Measurements from ENCODE around the gene KCNQ1. TPM values are rescaled to one million over a fixed set of nuclear protein-coding genes. Genes with fewer than 3 reads are reported as not detected.

KCNQ1 gene
- total and polyA plus RNA-seq, 2 of the 13 experiments (the other 11 are each of a cell fraction or from before 2014, with no cell fraction given), result 0.02 to 0.08 TPM

DNA sequence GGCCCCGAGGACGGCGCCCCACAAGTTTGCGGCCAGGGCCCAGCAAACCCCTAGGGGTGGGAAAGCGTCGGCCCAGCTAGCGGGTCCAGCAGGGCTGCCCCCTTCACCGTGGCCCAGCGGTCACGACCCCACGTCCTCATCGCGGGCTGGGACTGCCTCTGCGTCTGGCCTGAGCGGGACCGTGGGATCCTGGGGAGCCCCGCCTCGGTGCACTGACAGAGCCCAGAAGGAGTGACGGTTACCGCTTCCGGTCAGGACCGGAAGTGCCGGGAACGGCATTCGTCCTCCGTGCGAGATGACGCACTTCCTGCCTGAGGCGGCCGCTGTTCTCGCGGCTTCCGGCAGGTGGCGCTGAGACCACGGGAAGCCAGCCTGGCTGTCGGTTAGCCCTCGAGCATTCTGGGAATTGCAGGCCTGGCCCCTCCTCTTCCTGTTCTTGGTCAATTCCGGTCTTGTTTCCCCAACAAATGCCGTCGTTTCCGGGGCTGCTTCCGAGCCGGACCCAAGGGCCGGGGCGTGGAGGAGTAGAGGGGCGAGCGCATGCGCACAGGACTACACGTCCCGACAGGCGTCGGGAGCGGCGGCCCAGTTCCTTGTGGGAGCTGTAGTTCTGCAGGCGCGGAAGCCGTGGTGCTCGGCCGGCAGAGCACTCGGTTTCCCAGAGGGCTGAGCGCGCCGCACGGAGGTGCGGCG, 44.6 kb upstream of the KCNQ1 start, which contains the start of gene TSSC4 (continued):
- TF ChIP-seq, protein P1, sequence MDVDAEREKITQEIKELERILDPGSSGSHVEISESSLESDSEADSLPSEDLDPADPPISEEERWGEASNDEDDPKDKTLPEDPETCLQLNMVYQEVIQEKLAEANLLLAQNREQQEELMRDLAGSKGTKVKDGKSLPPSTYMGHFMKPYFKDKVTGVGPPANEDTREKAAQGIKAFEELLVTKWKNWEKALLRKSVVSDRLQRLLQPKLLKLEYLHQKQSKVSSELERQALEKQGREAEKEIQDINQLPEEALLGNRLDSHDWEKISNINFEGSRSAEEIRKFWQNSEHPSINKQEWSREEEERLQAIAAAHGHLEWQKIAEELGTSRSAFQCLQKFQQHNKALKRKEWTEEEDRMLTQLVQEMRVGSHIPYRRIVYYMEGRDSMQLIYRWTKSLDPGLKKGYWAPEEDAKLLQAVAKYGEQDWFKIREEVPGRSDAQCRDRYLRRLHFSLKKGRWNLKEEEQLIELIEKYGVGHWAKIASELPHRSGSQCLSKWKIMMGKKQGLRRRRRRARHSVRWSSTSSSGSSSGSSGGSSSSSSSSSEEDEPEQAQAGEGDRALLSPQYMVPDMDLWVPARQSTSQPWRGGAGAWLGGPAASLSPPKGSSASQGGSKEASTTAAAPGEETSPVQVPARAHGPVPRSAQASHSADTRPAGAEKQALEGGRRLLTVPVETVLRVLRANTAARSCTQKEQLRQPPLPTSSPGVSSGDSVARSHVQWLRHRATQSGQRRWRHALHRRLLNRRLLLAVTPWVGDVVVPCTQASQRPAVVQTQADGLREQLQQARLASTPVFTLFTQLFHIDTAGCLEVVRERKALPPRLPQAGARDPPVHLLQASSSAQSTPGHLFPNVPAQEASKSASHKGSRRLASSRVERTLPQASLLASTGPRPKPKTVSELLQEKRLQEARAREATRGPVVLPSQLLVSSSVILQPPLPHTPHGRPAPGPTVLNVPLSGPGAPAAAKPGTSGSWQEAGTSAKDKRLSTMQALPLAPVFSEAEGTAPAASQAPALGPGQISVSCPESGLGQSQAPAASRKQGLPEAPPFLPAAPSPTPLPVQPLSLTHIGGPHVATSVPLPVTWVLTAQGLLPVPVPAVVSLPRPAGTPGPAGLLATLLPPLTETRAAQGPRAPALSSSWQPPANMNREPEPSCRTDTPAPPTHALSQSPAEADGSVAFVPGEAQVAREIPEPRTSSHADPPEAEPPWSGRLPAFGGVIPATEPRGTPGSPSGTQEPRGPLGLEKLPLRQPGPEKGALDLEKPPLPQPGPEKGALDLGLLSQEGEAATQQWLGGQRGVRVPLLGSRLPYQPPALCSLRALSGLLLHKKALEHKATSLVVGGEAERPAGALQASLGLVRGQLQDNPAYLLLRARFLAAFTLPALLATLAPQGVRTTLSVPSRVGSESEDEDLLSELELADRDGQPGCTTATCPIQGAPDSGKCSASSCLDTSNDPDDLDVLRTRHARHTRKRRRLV (CRISPR knock-in tag; IDR thresholded peaks at IDR 0.05), result peak; percentile 79; the same call in 1 of the 2 replicates
- TF ChIP-seq, protein P2, sequence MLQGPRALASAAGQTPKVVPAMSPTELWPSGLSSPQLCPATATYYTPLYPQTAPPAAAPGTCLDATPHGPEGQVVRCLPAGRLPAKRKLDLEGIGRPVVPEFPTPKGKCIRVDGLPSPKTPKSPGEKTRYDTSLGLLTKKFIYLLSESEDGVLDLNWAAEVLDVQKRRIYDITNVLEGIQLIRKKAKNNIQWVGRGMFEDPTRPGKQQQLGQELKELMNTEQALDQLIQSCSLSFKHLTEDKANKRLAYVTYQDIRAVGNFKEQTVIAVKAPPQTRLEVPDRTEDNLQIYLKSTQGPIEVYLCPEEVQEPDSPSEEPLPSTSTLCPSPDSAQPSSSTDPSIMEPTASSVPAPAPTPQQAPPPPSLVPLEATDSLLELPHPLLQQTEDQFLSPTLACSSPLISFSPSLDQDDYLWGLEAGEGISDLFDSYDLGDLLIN (CRISPR knock-in tag; IDR thresholded peaks at IDR 0.05; ENCODE audit: borderline replicate concordance), result 0 out of 2 replicates have a peak, but pooled peaks have one; percentile 20
- TF ChIP-seq ZSCAN31 (CRISPR knock-in tag; IDR thresholded peaks at IDR 0.05; ENCODE audit: low read depth), result peak; percentile 84; the same call in 1 of the 2 replicates
- TF ChIP-seq JARID2 (CRISPR knock-in tag; IDR thresholded peaks at IDR 0.05; ENCODE audit: insufficient replicate concordance), result no peak
- no peak for TF ChIP-seq DNMT3B (CRISPR knock-in tag; conservative IDR thresholded peaks at IDR 0.05)
- peak; percentile 30 for TF ChIP-seq ZMAT3 (CRISPR knock-in tag; conservative IDR thresholded peaks at IDR 0.05)
- TF ChIP-seq NFE2 (CRISPR knock-in tag; IDR thresholded peaks at IDR 0.05), result no peak
- no peak; the same call in 1 of the 2 replicates for TF ChIP-seq ZMYM3 (CRISPR knock-in tag; IDR thresholded peaks at IDR 0.05)
- TF ChIP-seq ZNF44 (CRISPR knock-in tag; IDR thresholded peaks at IDR 0.05), result peak; percentile 18; the same call in 1 of the 2 replicates
- TF ChIP-seq, protein P3, sequence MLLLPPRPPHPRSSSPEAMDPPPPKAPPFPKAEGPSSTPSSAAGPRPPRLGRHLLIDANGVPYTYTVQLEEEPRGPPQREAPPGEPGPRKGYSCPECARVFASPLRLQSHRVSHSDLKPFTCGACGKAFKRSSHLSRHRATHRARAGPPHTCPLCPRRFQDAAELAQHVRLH (CRISPR knock-in tag; IDR thresholded peaks at IDR 0.05; ENCODE audit: borderline replicate concordance, low read depth), result peak; percentile 80
- TF ChIP-seq MIER3 (CRISPR knock-in tag; IDR thresholded peaks at IDR 0.05; ENCODE audit: borderline replicate concordance), result peak; percentile 86; the same call in 1 of the 2 replicates
- 0 out of 2 replicates have a peak, but pooled peaks have one; percentile 80 for TF ChIP-seq MTF2 (CRISPR knock-in tag; IDR thresholded peaks at IDR 0.05; ENCODE audit: borderline replicate concordance)
- no peak for TF ChIP-seq ZFP36L2 (CRISPR knock-in tag; IDR thresholded peaks at IDR 0.05)
- no peak for TF ChIP-seq DPF2 (CRISPR knock-in tag; IDR thresholded peaks at IDR 0.05; ENCODE audit: borderline replicate concordance, low read depth)
- TF ChIP-seq, protein P4, sequence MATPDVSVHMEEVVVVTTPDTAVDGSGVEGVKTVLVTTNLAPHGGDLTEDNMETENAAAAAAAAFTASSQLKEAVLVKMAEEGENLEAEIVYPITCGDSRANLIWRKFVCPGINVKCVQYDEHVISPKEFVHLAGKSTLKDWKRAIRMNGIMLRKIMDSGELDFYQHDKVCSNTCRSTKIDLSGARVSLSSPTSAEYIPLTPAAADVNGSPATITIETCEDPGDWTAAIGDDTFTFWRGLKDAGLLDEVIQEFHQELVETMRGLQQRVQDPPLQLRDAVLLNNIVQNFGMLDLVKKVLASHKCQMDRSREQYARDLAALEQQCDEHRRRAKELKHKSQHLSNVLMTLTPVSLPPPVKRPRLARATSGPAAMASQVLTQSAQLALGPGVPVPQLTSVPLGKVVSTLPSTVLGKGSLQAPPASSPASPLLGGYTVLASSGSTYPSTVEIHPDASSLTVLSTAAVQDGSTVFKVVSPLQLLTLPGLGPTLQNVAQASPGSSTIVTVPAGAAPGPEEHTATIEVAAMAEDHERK (CRISPR knock-in tag; IDR thresholded peaks at IDR 0.05; ENCODE audit: low read depth), result peak; percentile 86
- peak; percentile 96 for TF ChIP-seq ZNF501 (CRISPR knock-in tag; IDR thresholded peaks at IDR 0.05)
- TF ChIP-seq ZNF607 (CRISPR knock-in tag; IDR thresholded peaks at IDR 0.05; ENCODE audit: borderline replicate concordance), result no peak; the same call in 1 of the 2 replicates
- no peak for TF ChIP-seq JDP2 (CRISPR knock-in tag; IDR thresholded peaks at IDR 0.05; ENCODE audit: borderline replicate concordance)
- TF ChIP-seq, protein P5, sequence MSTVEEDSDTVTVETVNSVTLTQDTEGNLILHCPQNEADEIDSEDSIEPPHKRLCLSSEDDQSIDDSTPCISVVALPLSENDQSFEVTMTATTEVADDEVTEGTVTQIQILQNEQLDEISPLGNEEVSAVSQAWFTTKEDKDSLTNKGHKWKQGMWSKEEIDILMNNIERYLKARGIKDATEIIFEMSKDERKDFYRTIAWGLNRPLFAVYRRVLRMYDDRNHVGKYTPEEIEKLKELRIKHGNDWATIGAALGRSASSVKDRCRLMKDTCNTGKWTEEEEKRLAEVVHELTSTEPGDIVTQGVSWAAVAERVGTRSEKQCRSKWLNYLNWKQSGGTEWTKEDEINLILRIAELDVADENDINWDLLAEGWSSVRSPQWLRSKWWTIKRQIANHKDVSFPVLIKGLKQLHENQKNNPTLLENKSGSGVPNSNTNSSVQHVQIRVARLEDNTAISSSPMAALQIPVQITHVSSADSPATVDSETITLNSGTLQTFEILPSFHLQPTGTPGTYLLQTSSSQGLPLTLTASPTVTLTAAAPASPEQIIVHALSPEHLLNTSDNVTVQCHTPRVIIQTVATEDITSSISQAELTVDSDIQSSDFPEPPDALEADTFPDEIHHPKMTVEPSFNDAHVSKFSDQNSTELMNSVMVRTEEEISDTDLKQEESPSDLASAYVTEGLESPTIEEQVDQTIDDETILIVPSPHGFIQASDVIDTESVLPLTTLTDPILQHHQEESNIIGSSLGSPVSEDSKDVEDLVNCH (CRISPR knock-in tag; IDR thresholded peaks at IDR 0.05), result no peak

Data from HepG2 (cell line).